IMR-90 (cell line): ENCODE results near the gene TOR4A.

ENCODE experiments used
- CEBPB ChIP-seq: IDR thresholded peaks from 2 replicates; pipeline ENCODE4 v1.6.1; 2012; ENCODE audit warnings: low read depth, low read length, improper control_type of control experiment
- NFE2L2 ChIP-seq: fragments of 150-350 bp; IDR thresholded peaks from 2 replicates; pipeline ENCODE4 v1.6.1; 2016; ENCODE audit warnings: low read depth, mild to moderate bottlenecking, low read length
- POLR2A ChIP-seq: IDR thresholded peaks from 2 replicates; pipeline ENCODE4 v1.6.1; 2012; ENCODE audit warnings: mild to moderate bottlenecking, low read depth, low read length
- TF ChIP-seq, protein P1 (sequence below): fragments of 150-350 bp; IDR thresholded peaks from 2 replicates; pipeline ENCODE4 v1.6.1; 2017; ENCODE audit warnings: mild to moderate bottlenecking, antibody characterized with exemption, low read length, low read depth
- TF ChIP-seq, protein P2 (sequence below): conservative IDR thresholded peaks from 2 replicates; pipeline ENCODE4 v1.5.1; 2012; ENCODE audit warnings: mild to moderate bottlenecking, low read depth, low read length, improper control_type of control experiment
- TF ChIP-seq, protein P3 (sequence below): fragments of 150-350 bp; IDR thresholded peaks from 2 replicates; pipeline ENCODE4 v1.6.1; 2016; ENCODE audit warnings: low read depth, mild to moderate bottlenecking, low read length, moderate library complexity, borderline replicate concordance

DNA sequence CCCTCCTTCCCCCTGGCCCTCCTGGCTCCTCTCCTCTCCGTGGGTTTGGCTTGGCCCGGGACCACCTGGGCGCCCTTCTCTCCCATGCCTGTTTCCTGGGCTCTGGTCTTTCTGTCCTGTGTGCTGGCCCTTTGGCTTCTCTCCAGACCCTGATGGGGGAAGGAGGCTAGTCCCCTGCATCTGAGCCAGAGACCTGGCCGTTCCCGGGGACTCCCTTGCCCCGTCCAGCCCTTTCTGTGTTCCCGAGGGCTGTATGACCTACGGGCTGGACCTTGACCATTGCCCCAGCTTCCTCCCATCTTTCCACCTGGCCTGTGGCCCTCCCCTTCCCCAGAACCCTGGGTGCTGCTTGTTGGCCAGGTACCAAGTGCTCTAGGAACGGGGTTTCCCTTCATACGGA lies 14.0 kb upstream of the TOR4A start:
- TF ChIP-seq, protein P1, sequence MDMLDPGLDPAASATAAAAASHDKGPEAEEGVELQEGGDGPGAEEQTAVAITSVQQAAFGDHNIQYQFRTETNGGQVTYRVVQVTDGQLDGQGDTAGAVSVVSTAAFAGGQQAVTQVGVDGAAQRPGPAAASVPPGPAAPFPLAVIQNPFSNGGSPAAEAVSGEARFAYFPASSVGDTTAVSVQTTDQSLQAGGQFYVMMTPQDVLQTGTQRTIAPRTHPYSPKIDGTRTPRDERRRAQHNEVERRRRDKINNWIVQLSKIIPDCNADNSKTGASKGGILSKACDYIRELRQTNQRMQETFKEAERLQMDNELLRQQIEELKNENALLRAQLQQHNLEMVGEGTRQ: no peak
- no peak for TF ChIP-seq POLR2A
- no peak for TF ChIP-seq CEBPB
- TF ChIP-seq, protein P2, sequence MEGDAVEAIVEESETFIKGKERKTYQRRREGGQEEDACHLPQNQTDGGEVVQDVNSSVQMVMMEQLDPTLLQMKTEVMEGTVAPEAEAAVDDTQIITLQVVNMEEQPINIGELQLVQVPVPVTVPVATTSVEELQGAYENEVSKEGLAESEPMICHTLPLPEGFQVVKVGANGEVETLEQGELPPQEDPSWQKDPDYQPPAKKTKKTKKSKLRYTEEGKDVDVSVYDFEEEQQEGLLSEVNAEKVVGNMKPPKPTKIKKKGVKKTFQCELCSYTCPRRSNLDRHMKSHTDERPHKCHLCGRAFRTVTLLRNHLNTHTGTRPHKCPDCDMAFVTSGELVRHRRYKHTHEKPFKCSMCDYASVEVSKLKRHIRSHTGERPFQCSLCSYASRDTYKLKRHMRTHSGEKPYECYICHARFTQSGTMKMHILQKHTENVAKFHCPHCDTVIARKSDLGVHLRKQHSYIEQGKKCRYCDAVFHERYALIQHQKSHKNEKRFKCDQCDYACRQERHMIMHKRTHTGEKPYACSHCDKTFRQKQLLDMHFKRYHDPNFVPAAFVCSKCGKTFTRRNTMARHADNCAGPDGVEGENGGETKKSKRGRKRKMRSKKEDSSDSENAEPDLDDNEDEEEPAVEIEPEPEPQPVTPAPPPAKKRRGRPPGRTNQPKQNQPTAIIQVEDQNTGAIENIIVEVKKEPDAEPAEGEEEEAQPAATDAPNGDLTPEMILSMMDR: no peak
- no peak for TF ChIP-seq NFE2L2
- TF ChIP-seq, protein P3, sequence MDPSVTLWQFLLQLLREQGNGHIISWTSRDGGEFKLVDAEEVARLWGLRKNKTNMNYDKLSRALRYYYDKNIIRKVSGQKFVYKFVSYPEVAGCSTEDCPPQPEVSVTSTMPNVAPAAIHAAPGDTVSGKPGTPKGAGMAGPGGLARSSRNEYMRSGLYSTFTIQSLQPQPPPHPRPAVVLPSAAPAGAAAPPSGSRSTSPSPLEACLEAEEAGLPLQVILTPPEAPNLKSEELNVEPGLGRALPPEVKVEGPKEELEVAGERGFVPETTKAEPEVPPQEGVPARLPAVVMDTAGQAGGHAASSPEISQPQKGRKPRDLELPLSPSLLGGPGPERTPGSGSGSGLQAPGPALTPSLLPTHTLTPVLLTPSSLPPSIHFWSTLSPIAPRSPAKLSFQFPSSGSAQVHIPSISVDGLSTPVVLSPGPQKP: no peak
